Measurements from ENCODE around the gene NOTCH1.
A peak's percentile ranks its signal among the peaks of the same experiment; 100 is the strongest.
"Not testable (repeated sequence)": the region's sequence is repeated elsewhere in the genome, so short reads cannot be mapped to it uniquely, and the experiment has no call there.

NOTCH1 gene

GRCh38 chr9:136576269-136576626 is 30.4 kb upstream of the NOTCH1 start:
- H3K9ac ChIP-seq (ENCODE audit: low read depth, low read length) = no peak overlapping the region
- H3K4me3 ChIP-seq (ENCODE audit: low read length) = no peak overlapping the region
- peaks cover 23% of the 10 kb centered on the region for H3K4me1 ChIP-seq (ENCODE audit: control insufficient read depth, insufficient read depth, low read length)
- H3K27me3 ChIP-seq (ENCODE audit: control insufficient read depth, insufficient read depth, low read length) = no peaks in the 10 kb centered on the region
- no peak overlapping the region for H3K4me2 ChIP-seq (ENCODE audit: low read length)
- H3K9me3 ChIP-seq (replicated peaks; ENCODE audit: low read length) = no peaks in the 10 kb centered on the region
- no peaks in the 10 kb centered on the region for H3K36me3 ChIP-seq (ENCODE audit: insufficient read depth, low read length)

- Histone ChIP-seq H3K4me2 (ENCODE audit: low read length) (no peak overlapping the region), H3K9me3 (replicated peaks; ENCODE audit: low read length) (no peaks in the 10 kb centered on the region), H3K27me3 (ENCODE audit: control insufficient read depth, insufficient read depth, low read length) (no peaks in the 10 kb centered on the region), H3K4me1 (ENCODE audit: control insufficient read depth, insufficient read depth, low read length) (peaks cover 26% of the 10 kb centered on the region), H3K4me3 (ENCODE audit: low read length) (no peak overlapping the region), H3K9ac (ENCODE audit: low read depth, low read length) (no peak overlapping the region), H3K36me3 (ENCODE audit: insufficient read depth, low read length) (no peaks in the 10 kb centered on the region)
Measured at GRCh38 chr9:136575626-136576268, 29.9 kb upstream of the NOTCH1 start.

GRCh38 chr9:136574606-136575005 is 28.8 kb upstream of the NOTCH1 start:
- H3K4me1 ChIP-seq (ENCODE audit: control insufficient read depth, insufficient read depth, low read length) = peaks cover 26% of the 10 kb centered on the region
- H3K4me3 ChIP-seq (ENCODE audit: low read length); H3K36me3 ChIP-seq (ENCODE audit: insufficient read depth, low read length); H3K9me3 ChIP-seq (replicated peaks; ENCODE audit: low read length); H3K4me2 ChIP-seq (ENCODE audit: low read length); H3K9ac ChIP-seq (ENCODE audit: low read depth, low read length); H3K27me3 ChIP-seq (ENCODE audit: control insufficient read depth, insufficient read depth, low read length): not testable (repeated sequence)

GRCh38 chr9:136572828-136573625 is 27.2 kb upstream of the NOTCH1 start:
- Histone ChIP-seq H3K9me3 (replicated peaks; ENCODE audit: low read length) (no peaks in the 10 kb centered on the region), H3K4me1 (ENCODE audit: control insufficient read depth, insufficient read depth, low read length) (peaks cover 36% of the 10 kb centered on the region), H3K4me3 (ENCODE audit: low read length) (no peak overlapping the region)

GRCh38 chr9:136572003-136572827 is 26.4 kb upstream of the NOTCH1 start:
- Histone ChIP-seq H3K4me1 (ENCODE audit: control insufficient read depth, insufficient read depth, low read length) (peaks cover 43% of the 10 kb centered on the region), H3K9ac (ENCODE audit: low read depth, low read length) (no peak overlapping the region), H3K36me3 (ENCODE audit: insufficient read depth, low read length) (no peaks in the 10 kb centered on the region), H3K9me3 (replicated peaks; ENCODE audit: low read length) (no peaks in the 10 kb centered on the region), H3K4me3 (ENCODE audit: low read length) (no peak overlapping the region), H3K4me2 (ENCODE audit: low read length) (no peak overlapping the region), H3K27me3 (ENCODE audit: control insufficient read depth, insufficient read depth, low read length) (no peaks in the 10 kb centered on the region)

More at GRCh38 chr9:136572828-136573625, 27.2 kb upstream of the NOTCH1 start:
- Histone ChIP-seq H3K36me3 (ENCODE audit: insufficient read depth, low read length) (no peaks in the 10 kb centered on the region), H3K9ac (ENCODE audit: low read depth, low read length) (no peak overlapping the region), H3K27me3 (ENCODE audit: control insufficient read depth, insufficient read depth, low read length) (no peaks in the 10 kb centered on the region), H3K4me2 (ENCODE audit: low read length) (no peak overlapping the region)

GRCh38 chr9:136571531-136571930 is 25.7 kb upstream of the NOTCH1 start:
- no peaks in the 10 kb centered on the region for H3K36me3 ChIP-seq (ENCODE audit: insufficient read depth, low read length)
- no peak overlapping the region for H3K4me2 ChIP-seq (ENCODE audit: low read length)
- H3K4me3 ChIP-seq (ENCODE audit: low read length) = no peak overlapping the region
- H3K4me1 ChIP-seq (ENCODE audit: control insufficient read depth, insufficient read depth, low read length) = peaks cover 46% of the 10 kb centered on the region
- no peaks in the 10 kb centered on the region for H3K9me3 ChIP-seq (replicated peaks; ENCODE audit: low read length)
- H3K9ac ChIP-seq (ENCODE audit: low read depth, low read length) = no peak overlapping the region
- no peaks in the 10 kb centered on the region for H3K27me3 ChIP-seq (ENCODE audit: control insufficient read depth, insufficient read depth, low read length)

GRCh38 chr9:136570916-136571315 is 25.1 kb upstream of the NOTCH1 start:
- Histone ChIP-seq H3K4me2 (ENCODE audit: low read length) (no peak overlapping the region), H3K9me3 (replicated peaks; ENCODE audit: low read length) (no peaks in the 10 kb centered on the region), H3K4me3 (ENCODE audit: low read length) (no peak overlapping the region), H3K27me3 (ENCODE audit: control insufficient read depth, insufficient read depth, low read length) (no peaks in the 10 kb centered on the region), H3K9ac (ENCODE audit: low read depth, low read length) (no peak overlapping the region), H3K4me1 (ENCODE audit: control insufficient read depth, insufficient read depth, low read length) (peaks cover 43% of the 10 kb centered on the region), H3K36me3 (ENCODE audit: insufficient read depth, low read length) (no peaks in the 10 kb centered on the region)

GRCh38 chr9:136570191-136570845 is 24.5 kb upstream of the NOTCH1 start:
- H3K9ac ChIP-seq (ENCODE audit: low read depth, low read length) = no peak overlapping the region
- no peaks in the 10 kb centered on the region for H3K27me3 ChIP-seq (ENCODE audit: control insufficient read depth, insufficient read depth, low read length)
- H3K4me1 ChIP-seq (ENCODE audit: control insufficient read depth, insufficient read depth, low read length) = peaks cover 47% of the 10 kb centered on the region

GRCh38 chr9:136569526-136570148 is 23.8 kb upstream of the NOTCH1 start:
- Histone ChIP-seq H3K4me2 (ENCODE audit: low read length) (no peak overlapping the region), H3K4me3 (ENCODE audit: low read length) (no peak overlapping the region), H3K9ac (ENCODE audit: low read depth, low read length) (no peak overlapping the region), H3K36me3 (ENCODE audit: insufficient read depth, low read length) (no peaks in the 10 kb centered on the region), H3K27me3 (ENCODE audit: control insufficient read depth, insufficient read depth, low read length) (no peaks in the 10 kb centered on the region), H3K9me3 (replicated peaks; ENCODE audit: low read length) (no peaks in the 10 kb centered on the region), H3K4me1 (ENCODE audit: control insufficient read depth, insufficient read depth, low read length) (peaks cover 54% of the 10 kb centered on the region)

More at GRCh38 chr9:136570191-136570845, 24.5 kb upstream of the NOTCH1 start:
- Histone ChIP-seq H3K4me2 (ENCODE audit: low read length) (no peak overlapping the region), H3K4me3 (ENCODE audit: low read length) (no peak overlapping the region), H3K36me3 (ENCODE audit: insufficient read depth, low read length) (no peaks in the 10 kb centered on the region), H3K9me3 (replicated peaks; ENCODE audit: low read length) (no peaks in the 10 kb centered on the region)

GRCh38 chr9:136568288-136569081 is 22.6 kb upstream of the NOTCH1 start:
- Histone ChIP-seq H3K9me3 (replicated peaks; ENCODE audit: low read length) (no peaks in the 10 kb centered on the region), H3K4me3 (ENCODE audit: low read length) (peak overlapping the region; percentile 49), H3K4me2 (ENCODE audit: low read length) (peak overlapping the region; percentile 75), H3K27me3 (ENCODE audit: control insufficient read depth, insufficient read depth, low read length) (no peaks in the 10 kb centered on the region), H3K4me1 (ENCODE audit: control insufficient read depth, insufficient read depth, low read length) (peaks cover 60% of the 10 kb centered on the region), H3K36me3 (ENCODE audit: insufficient read depth, low read length) (no peaks in the 10 kb centered on the region), H3K9ac (ENCODE audit: low read depth, low read length) (peak overlapping the region; percentile 67)
